ENCODE measurements around the gene EDNRB. TPM values are rescaled to one million over a fixed set of nuclear protein-coding genes. Genes with fewer than 3 reads are reported as not detected.

The EDNRB gene
- total and polyA plus RNA-seq, 2 of the 8 experiments (the other 6 are each of a cell fraction or from before 2014, with no cell fraction given), result 15.8 to 73.2 TPM

GRCh38 chr13:77904031-77904430 lies 14.6 kb downstream of the EDNRB start:
- Histone ChIP-seq H4K20me1 (replicated peaks in 1 of 2; ENCODE audit: control insufficient read depth in 1 of 2, insufficient read depth in 2 of 2, low read length in 2 of 2) (no peaks in the 10 kb centered on the region), H3K14ac (ENCODE audit: insufficient read length) (no peak overlapping the region), H2AFZ (ENCODE audit: low read length) (no peak overlapping the region), H3K9me3 (ENCODE audit: insufficient read depth in 2 of 2, low read depth in 1 of 2, low read length in 1 of 2) (no peaks in the 10 kb centered on the region), H2BK5ac (ENCODE audit: low read depth, low read length) (no peak overlapping the region), H3K79me2 (ENCODE audit: control insufficient read depth in 1 of 2, insufficient read depth in 2 of 2, low read length in 2 of 2) (0 out of 4 replicates have a peak, but pooled peaks cover 0 to 2% of the 10 kb centered on the region in 2 experiments), H3K36me3 (ENCODE audit: control insufficient read depth in 2 of 4, insufficient read depth in 4 of 4, low read length in 3 of 4) (peaks cover 0 to 22% (median 2%) of the 10 kb centered on the region in 4 experiments; a peak in 3 of 8 replicates), H2BK120ac (replicated peaks; ENCODE audit: low read depth, low read length) (no peak overlapping the region), H3K27me3 (replicated peaks in 1 of 4; ENCODE audit: control insufficient read depth in 3 of 4, extremely low read depth in 1 of 4, insufficient read depth in 3 of 4, low read length in 3 of 4) (peaks cover 0 to 1% (median 0%) of the 10 kb centered on the region in 4 experiments; a peak in 1 of 7 replicates), H3K4me3 (ENCODE audit: extremely low read depth in 1 of 4, insufficient read depth in 2 of 4, low read depth in 3 of 4, low read length in 4 of 4) (no peak overlapping the region), H4K91ac (replicated peaks; ENCODE audit: insufficient read length, low read length) (no peak overlapping the region), H3K56ac (replicated peaks; ENCODE audit: insufficient read length, low read depth, low read length) (no peak overlapping the region), H2BK20ac (ENCODE audit: low read length) (no peak overlapping the region), H3K23ac (ENCODE audit: insufficient read length) (no peak overlapping the region), H3K4me1 (replicated peaks in 1 of 4; ENCODE audit: control insufficient read depth in 3 of 4, insufficient read depth in 4 of 4, low read length in 3 of 4) (no peaks in the 10 kb centered on the region), H4K5ac (ENCODE audit: insufficient read length, low read depth, low read length) (no peak overlapping the region), H2BK12ac (ENCODE audit: low read depth, low read length) (no peak overlapping the region), H3K4ac (replicated peaks; ENCODE audit: insufficient read length, low read depth, low read length) (no peak overlapping the region), H3K18ac (ENCODE audit: extremely low read depth, low read length) (no peak overlapping the region), H3K4me2 (ENCODE audit: insufficient read depth in 1 of 2, low read depth in 2 of 2, low read length in 2 of 2) (no peak overlapping the region), H2AK5ac (ENCODE audit: low read depth, low read length) (no peak overlapping the region), H2BK15ac (ENCODE audit: low read length) (no peak overlapping the region), H3K27ac (ENCODE audit: low read depth, low read length) (no peak overlapping the region), H3K9ac (replicated peaks in 1 of 4; ENCODE audit: extremely low read depth in 1 of 4, low read depth in 3 of 4, low read length in 3 of 4) (no peak overlapping the region), H3K79me1 (ENCODE audit: low read depth, low read length) (no peaks in the 10 kb centered on the region), H4K8ac (ENCODE audit: extremely low read depth, insufficient read depth, low read length) (no peak overlapping the region), H3K23me2 (ENCODE audit: low read depth, low read length) (no peaks in the 10 kb centered on the region)
- no peak for FAIRE-seq
- 88% methylated on average over 4 of the region's 4 CpGs; no CpG with 5 or more reads in 1 of the 2 experiments for WGBS, 2 experiments (ENCODE audit: extremely low coverage in 1 of 2, insufficient coverage in 1 of 2, insufficient read length in 1 of 2, insufficient replicate concordance in 2 of 2, low coverage in 1 of 2, low lambda C conversion rate in 2 of 2, missing lambda C conversion rate in 1 of 2)
- DNase-seq (ENCODE audit: low read depth in 1 of 2, low spot score in 2 of 2), result no peak
- POLR2A ChIA-PET (ENCODE audit: partially characterized antibody), result interaction anchor here (1.8 kb wide), 1 partner anchor 10 kb away, joined by 5 read pairs; no protein-coding TSS in a partner anchor
- CTCF ChIA-PET (ENCODE audit: partially characterized antibody), result interaction anchor here (0.9 to 2.5 kb wide), 4 partner anchors 14 to 217 kb away, joined by 3 to 9 read pairs (median 6); no protein-coding TSS in a partner anchor
- no peak for TF ChIP-seq TEAD4 (IDR thresholded peaks at IDR 0.05; ENCODE audit: low read depth, low read length)

Data from H1 (cell line).